ENCODE results near the gene CELF4.

DNA sequence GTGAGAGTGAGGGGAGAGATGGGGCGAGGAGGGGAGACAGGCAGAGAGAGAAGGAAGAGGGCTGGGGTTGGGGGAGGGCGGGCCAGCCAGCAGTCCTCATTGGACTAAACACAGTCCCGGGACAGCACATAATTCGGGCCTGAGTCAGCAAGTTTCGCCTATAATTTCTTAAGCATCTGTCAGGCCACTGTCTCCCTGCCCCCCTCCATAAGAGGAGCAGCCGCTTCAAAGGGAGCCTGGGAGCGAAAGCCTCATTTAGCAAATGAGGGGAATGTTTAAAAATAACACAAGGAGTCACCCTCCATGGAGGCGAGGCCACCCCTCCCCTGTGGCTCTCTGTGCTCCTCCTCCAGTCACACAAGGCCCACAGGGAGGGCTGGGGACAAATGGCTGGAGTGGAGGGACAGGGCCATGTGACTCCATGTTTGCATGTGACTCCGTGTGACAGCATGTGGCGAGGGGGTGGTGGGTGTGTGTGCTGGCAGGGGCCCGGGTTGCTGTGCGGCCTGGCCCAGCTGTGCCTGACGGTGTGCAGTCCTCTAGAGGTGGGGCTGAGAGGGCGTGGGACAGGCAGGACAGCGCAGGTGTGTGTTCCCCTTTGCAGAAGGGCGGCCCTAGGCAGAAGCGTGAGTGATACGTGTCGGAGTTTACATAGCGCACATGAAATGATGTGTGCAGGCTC lies 162.4 kb downstream of the CELF4 start:
- TF ChIP-seq, protein P1, sequence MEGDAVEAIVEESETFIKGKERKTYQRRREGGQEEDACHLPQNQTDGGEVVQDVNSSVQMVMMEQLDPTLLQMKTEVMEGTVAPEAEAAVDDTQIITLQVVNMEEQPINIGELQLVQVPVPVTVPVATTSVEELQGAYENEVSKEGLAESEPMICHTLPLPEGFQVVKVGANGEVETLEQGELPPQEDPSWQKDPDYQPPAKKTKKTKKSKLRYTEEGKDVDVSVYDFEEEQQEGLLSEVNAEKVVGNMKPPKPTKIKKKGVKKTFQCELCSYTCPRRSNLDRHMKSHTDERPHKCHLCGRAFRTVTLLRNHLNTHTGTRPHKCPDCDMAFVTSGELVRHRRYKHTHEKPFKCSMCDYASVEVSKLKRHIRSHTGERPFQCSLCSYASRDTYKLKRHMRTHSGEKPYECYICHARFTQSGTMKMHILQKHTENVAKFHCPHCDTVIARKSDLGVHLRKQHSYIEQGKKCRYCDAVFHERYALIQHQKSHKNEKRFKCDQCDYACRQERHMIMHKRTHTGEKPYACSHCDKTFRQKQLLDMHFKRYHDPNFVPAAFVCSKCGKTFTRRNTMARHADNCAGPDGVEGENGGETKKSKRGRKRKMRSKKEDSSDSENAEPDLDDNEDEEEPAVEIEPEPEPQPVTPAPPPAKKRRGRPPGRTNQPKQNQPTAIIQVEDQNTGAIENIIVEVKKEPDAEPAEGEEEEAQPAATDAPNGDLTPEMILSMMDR (optimal IDR thresholded peaks at IDR 0.05 in 1 of 3, IDR thresholded peaks at IDR 0.05 in 1 of 3, conservative IDR thresholded peaks at IDR 0.05 in 1 of 3; ENCODE audit: extremely low read depth in 1 of 3, insufficient read depth in 2 of 3, low read length in 3 of 3) = no peak
- no peak for TF ChIP-seq EZH2 (IDR thresholded peaks at IDR 0.05; ENCODE audit: low read length)

Measured in keratinocyte (primary cell).